MM.1S (cell line): ENCODE measurements around the gene WDR64.
A peak's percentile ranks its signal among the peaks of the same experiment; 100 is the strongest.

Experiments used
- DNase-seq: peaks from one replicate; pipeline ENCODE4 v3.0.0-alpha.2; 2015
- H2AFZ ChIP-seq: fragments of 300-600 bp; sonication (generic); 2 replicates; pipeline ENCODE4 v1.6.0; 2016; ENCODE audit warnings: antibody characterized with exemption, low read length
- H3F3A ChIP-seq: fragments of 300-600 bp; sonication (generic); 2 replicates; pipeline ENCODE4 v1.6.1; 2016; ENCODE audit warnings: mild to moderate bottlenecking, antibody characterized with exemption, low read length, moderate library complexity, mixed read lengths; ENCODE audit not compliant: insufficient read depth
- H3K27ac ChIP-seq: fragments of 300-600 bp; sonication (generic); 2 replicates; pipeline ENCODE4 v1.5.1; 2016; ENCODE audit warnings: mild to moderate bottlenecking, low read length
- H3K27me3 ChIP-seq: fragments of 300-600 bp; sonication (generic); replicated peaks from 2 replicates; pipeline ENCODE4 v1.6.0; 2016; ENCODE audit warnings: low read length; ENCODE audit not compliant: insufficient read depth
- H3K36me3 ChIP-seq: fragments of 300-600 bp; sonication (generic); replicated peaks from 2 replicates; pipeline ENCODE4 v1.6.1; 2016; ENCODE audit warnings: mild to moderate bottlenecking, low read length, mixed read lengths; ENCODE audit not compliant: insufficient read depth
- H3K4me1 ChIP-seq: fragments of 300-600 bp; sonication (generic); 2 replicates; pipeline ENCODE4 v1.6.1; 2016; ENCODE audit warnings: low read length, mixed read lengths
- H3K4me2 ChIP-seq: fragments of 300-600 bp; sonication (generic); 2 replicates; pipeline ENCODE4 v1.6.0; 2016; ENCODE audit warnings: low read depth, low read length
- H3K4me3 ChIP-seq: fragments of 300-600 bp; sonication (generic); 2 replicates; pipeline ENCODE4 v1.5.1; 2016; ENCODE audit warnings: low read length, mixed read lengths
- H3K79me2 ChIP-seq: fragments of 300-600 bp; sonication (generic); 2 replicates; pipeline ENCODE4 v1.6.1; 2016; ENCODE audit warnings: mixed run types, low read length, mixed read lengths
- H3K9ac ChIP-seq: fragments of 300-600 bp; sonication (generic); 2 replicates; pipeline ENCODE4 v1.6.1; 2016; ENCODE audit warnings: low read length, mixed read lengths
- H3K9me2 ChIP-seq: fragments of 300-600 bp; sonication (generic); replicated peaks from 2 replicates; pipeline ENCODE4 v1.6.1; 2016; ENCODE audit warnings: mild to moderate bottlenecking, low read length, mixed read lengths; ENCODE audit not compliant: insufficient read depth
- H3K9me3 ChIP-seq: fragments of 300-600 bp; sonication (generic); replicated peaks from 2 replicates; pipeline ENCODE4 v1.6.1; 2016; ENCODE audit warnings: mild to moderate bottlenecking, low read length, mixed read lengths; ENCODE audit not compliant: insufficient read depth
- H4K20me1 ChIP-seq: fragments of 300-600 bp; sonication (generic); 2 replicates; pipeline ENCODE4 v1.6.1; 2016; ENCODE audit warnings: mild to moderate bottlenecking, low read length, moderate library complexity, mixed read lengths; ENCODE audit not compliant: insufficient read depth
- EZH2 ChIP-seq: fragments of 300-600 bp; sonication (generic); optimal IDR thresholded peaks from 2 replicates; pipeline ENCODE3; 2017; ENCODE audit warnings: low read depth, mild to moderate bottlenecking, antibody characterized with exemption, low read length, mixed read lengths
- EZH2phosphoT487 ChIP-seq: fragments of 300-600 bp; sonication (generic); IDR thresholded peaks from 2 replicates; pipeline ENCODE4 v1.6.1; 2018; ENCODE audit warnings: antibody characterized with exemption, low read length
- TF ChIP-seq, protein P1 (sequence below): fragments of 300-600 bp; sonication (generic); IDR thresholded peaks from 2 replicates; pipeline ENCODE4 v1.5.1; 2016; ENCODE audit warnings: antibody characterized with exemption, low read length, mixed read lengths

WDR64 gene

GRCh38 chr1:241635556-241636152, 16.4 kb upstream of the WDR64 start:
- H3K27ac ChIP-seq = no peak overlapping the region
- no peak overlapping the region for H3K4me2 ChIP-seq
- peaks cover 5% of the 10 kb centered on the region; the same call in 1 of the 2 replicates for H3F3A ChIP-seq
- TF ChIP-seq, protein P1, sequence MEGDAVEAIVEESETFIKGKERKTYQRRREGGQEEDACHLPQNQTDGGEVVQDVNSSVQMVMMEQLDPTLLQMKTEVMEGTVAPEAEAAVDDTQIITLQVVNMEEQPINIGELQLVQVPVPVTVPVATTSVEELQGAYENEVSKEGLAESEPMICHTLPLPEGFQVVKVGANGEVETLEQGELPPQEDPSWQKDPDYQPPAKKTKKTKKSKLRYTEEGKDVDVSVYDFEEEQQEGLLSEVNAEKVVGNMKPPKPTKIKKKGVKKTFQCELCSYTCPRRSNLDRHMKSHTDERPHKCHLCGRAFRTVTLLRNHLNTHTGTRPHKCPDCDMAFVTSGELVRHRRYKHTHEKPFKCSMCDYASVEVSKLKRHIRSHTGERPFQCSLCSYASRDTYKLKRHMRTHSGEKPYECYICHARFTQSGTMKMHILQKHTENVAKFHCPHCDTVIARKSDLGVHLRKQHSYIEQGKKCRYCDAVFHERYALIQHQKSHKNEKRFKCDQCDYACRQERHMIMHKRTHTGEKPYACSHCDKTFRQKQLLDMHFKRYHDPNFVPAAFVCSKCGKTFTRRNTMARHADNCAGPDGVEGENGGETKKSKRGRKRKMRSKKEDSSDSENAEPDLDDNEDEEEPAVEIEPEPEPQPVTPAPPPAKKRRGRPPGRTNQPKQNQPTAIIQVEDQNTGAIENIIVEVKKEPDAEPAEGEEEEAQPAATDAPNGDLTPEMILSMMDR = no peak
- TF ChIP-seq EZH2 (no peak), EZH2phosphoT487 (no peak)
- peaks cover 12% of the 10 kb centered on the region for H3K36me3 ChIP-seq
- H3K79me2 ChIP-seq = peaks cover 74% of the 10 kb centered on the region
- H3K4me3 ChIP-seq = no peak overlapping the region
- H3K9ac ChIP-seq = no peak overlapping the region
- H4K20me1 ChIP-seq = no peaks in the 10 kb centered on the region
- no peaks in the 10 kb centered on the region for H3K27me3 ChIP-seq
- DNase-seq = no peak
- H2AFZ ChIP-seq = no peak overlapping the region
- peaks cover 30% of the 10 kb centered on the region for H3K4me1 ChIP-seq
- no peaks in the 10 kb centered on the region for H3K9me3 ChIP-seq
- no peaks in the 10 kb centered on the region for H3K9me2 ChIP-seq

GRCh38 chr1:241636291-241636690, 15.8 kb upstream of the WDR64 start:
- DNase-seq = no peak
- Histone ChIP-seq H3K9ac (no peak overlapping the region), H3K4me3 (no peak overlapping the region), H3K79me2 (peaks cover 74% of the 10 kb centered on the region), H3K4me1 (peaks cover 34% of the 10 kb centered on the region), H2AFZ (no peak overlapping the region), H3K36me3 (peaks cover 12% of the 10 kb centered on the region), H3K4me2 (peak overlapping the region; percentile 81; the same call in 1 of the 2 replicates), H3K27me3 (no peaks in the 10 kb centered on the region), H3K9me2 (no peaks in the 10 kb centered on the region), H3K27ac (no peak overlapping the region), H4K20me1 (no peaks in the 10 kb centered on the region), H3F3A (peaks cover 5% of the 10 kb centered on the region; the same call in 1 of the 2 replicates), H3K9me3 (no peaks in the 10 kb centered on the region)
- TF ChIP-seq, protein P1 = no peak
- TF ChIP-seq EZH2 = no peak
- TF ChIP-seq EZH2phosphoT487 = no peak

- H3K27me3 ChIP-seq = no peaks in the 10 kb centered on the region
- peaks cover 5% of the 10 kb centered on the region; the same call in 1 of the 2 replicates for H3F3A ChIP-seq
- no peak overlapping the region for H3K9ac ChIP-seq
- no peak overlapping the region for H2AFZ ChIP-seq
- peaks cover 74% of the 10 kb centered on the region for H3K79me2 ChIP-seq
- peak overlapping the region; percentile 81 for H3K4me2 ChIP-seq
- DNase-seq = no peak
- TF ChIP-seq EZH2phosphoT487 = no peak
- TF ChIP-seq, protein P1 = no peak
- TF ChIP-seq EZH2 = no peak
- no peaks in the 10 kb centered on the region for H3K9me3 ChIP-seq
- H3K27ac ChIP-seq = no peak overlapping the region
- H3K4me1 ChIP-seq = peaks cover 34% of the 10 kb centered on the region
- no peak overlapping the region for H3K4me3 ChIP-seq
- peaks cover 12% of the 10 kb centered on the region for H3K36me3 ChIP-seq
- no peaks in the 10 kb centered on the region for H3K9me2 ChIP-seq
- no peaks in the 10 kb centered on the region for H4K20me1 ChIP-seq
Measured at GRCh38 chr1:241637046-241637590, 15.0 kb upstream of the WDR64 start.
